Smooth muscle cell (in vitro differentiated cells): ENCODE measurements around the gene CORO7. TPM values are rescaled to one million over a fixed set of nuclear protein-coding genes. Genes with fewer than 3 reads are reported as not detected.

Source experiments
- DNase-seq: peaks from one replicate; lab custom pipeline; 2025; ENCODE audit not compliant: unreplicated experiment; lab: John Stamatoyannopoulos, UW
- H2AFZ ChIP-seq: fragments of 200-600 bp; sonication (generic); 2 replicates; pipeline ENCODE4 v1.6.0; 2016; ENCODE audit warnings: antibody characterized with exemption, low read depth, mild to moderate bottlenecking
- H3F3A ChIP-seq: fragments of 200-600 bp; sonication (generic); 2 replicates; pipeline ENCODE4 v1.6.0; 2017; ENCODE audit warnings: antibody characterized with exemption, low read depth
- H3K27ac ChIP-seq: fragments of 200-600 bp; sonication (generic); 2 replicates; pipeline ENCODE4 v1.5.1; 2016; ENCODE audit warnings: low read depth, mild to moderate bottlenecking
- H3K27me3 ChIP-seq: fragments of 200-600 bp; sonication (generic); 2 replicates; pipeline ENCODE4 v1.6.1; 2016; ENCODE audit warnings: low read depth, mild to moderate bottlenecking
- H3K36me3 ChIP-seq: fragments of 200-600 bp; sonication (generic); 2 replicates; pipeline ENCODE4 v1.5.1; 2016; ENCODE audit warnings: low read depth
- H3K4me1 ChIP-seq: fragments of 200-600 bp; sonication (generic); 2 replicates; pipeline ENCODE4 v1.5.1; 2016; ENCODE audit warnings: low read depth
- H3K4me2 ChIP-seq: fragments of 200-600 bp; sonication (generic); 2 replicates; pipeline ENCODE4 v1.6.0; 2016; ENCODE audit warnings: mild to moderate bottlenecking
- H3K4me3 ChIP-seq: fragments of 200-600 bp; sonication (generic); 2 replicates; pipeline ENCODE4 v1.5.1; 2016; ENCODE audit warnings: mild to moderate bottlenecking
- H3K79me2 ChIP-seq: fragments of 200-600 bp; sonication (generic); 2 replicates; pipeline ENCODE4 v1.6.0; 2016; ENCODE audit warnings: low read depth, mild to moderate bottlenecking
- H3K9ac ChIP-seq: fragments of 200-600 bp; sonication (generic); 2 replicates; pipeline ENCODE4 v1.6.0; 2016; ENCODE audit warnings: low read depth
- H3K9me3 ChIP-seq: fragments of 200-600 bp; sonication (generic); replicated peaks from 2 replicates; pipeline ENCODE4 v1.5.1; 2016; ENCODE audit warnings: low read depth
- H4K20me1 ChIP-seq: fragments of 200-600 bp; sonication (generic); 2 replicates; pipeline ENCODE4 v1.6.0; 2016; ENCODE audit warnings: low read depth
- WGBS: methylation state at CpG from one replicate; pipeline ENCODE4 v1.1.7; 2016; ENCODE audit warnings: low lambda C conversion rate; 5-methylcytosine and 5-hydroxymethylcytosine counted together
- polyA plus RNA-seq: library from polyadenylated mRNA; unstranded; fragments of >200 nt; fragmentation: Nextera tagmentation; extraction: Ambion mirVana; gene quantifications from 2 replicates; pipeline ENCODE4 v1.2.1, GENCODE V29; 2016
- total RNA-seq: library from RNA; depleted of rRNA; stranded (reverse); fragments of >200 nt; gene quantifications from 2 replicates; pipeline ENCODE4 v1.2.3, GENCODE V29; 2014
- TF ChIP-seq, protein P1 (sequence below): fragments of 200-600 bp; sonication (generic); IDR thresholded peaks from 2 replicates; pipeline ENCODE4 v1.5.1; 2017; ENCODE audit warnings: borderline replicate concordance, mild to moderate bottlenecking, antibody characterized with exemption; ENCODE audit not compliant: insufficient read depth, poor library complexity, severe bottlenecking

The CORO7 gene
- total and polyA plus RNA-seq, 2 experiments from 2014 or later: 6.7 to 12.7 TPM

DNA sequence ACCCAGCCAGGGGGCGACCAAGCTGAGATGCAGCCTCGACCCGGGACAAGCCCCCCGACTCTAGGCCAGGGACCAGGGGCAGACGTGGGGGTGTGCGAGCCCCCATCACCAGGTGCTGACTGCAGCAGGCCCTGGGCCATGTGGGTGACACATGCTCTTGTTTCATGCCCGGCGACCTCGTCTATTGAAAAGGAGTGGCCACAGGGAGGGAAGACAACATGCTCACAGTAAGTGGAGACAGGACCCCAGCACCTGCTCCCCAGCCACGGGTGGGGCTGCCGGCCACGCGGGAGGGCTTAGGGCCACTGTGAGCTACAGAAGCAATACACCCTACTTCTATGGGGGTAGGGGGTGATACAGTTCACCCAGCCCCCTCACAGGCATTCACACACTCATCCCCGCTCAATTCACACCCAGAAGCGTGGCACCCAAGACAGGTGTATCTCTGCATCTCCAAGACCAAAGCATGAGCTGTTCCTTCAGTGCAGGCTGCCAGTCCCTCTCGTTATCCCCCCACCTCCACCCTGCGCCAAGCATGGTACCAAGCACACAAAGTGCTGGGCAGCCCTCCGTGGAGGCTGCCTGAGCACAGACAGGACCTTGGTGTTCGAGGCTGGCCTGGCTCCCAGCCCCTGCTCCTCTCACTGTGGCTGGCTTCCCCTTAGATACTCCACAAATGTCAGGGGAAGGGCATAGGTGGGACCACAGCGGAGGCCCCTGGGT is 31.2 kb downstream of the CORO7 start:
- no peaks in the 10 kb centered on the region for H3K79me2 ChIP-seq
- no peak overlapping the region for H3K4me3 ChIP-seq
- no peaks in the 10 kb centered on the region for H3K9me3 ChIP-seq
- H3K27ac ChIP-seq: peak overlapping the region; percentile 38
- no peak overlapping the region for H3K4me2 ChIP-seq
- peaks cover 16% of the 10 kb centered on the region for H3F3A ChIP-seq
- H3K27me3 ChIP-seq: no peaks in the 10 kb centered on the region
- H2AFZ ChIP-seq: no peak overlapping the region
- H3K4me1 ChIP-seq: peaks cover 20% of the 10 kb centered on the region
- H3K36me3 ChIP-seq: no peaks in the 10 kb centered on the region
- peaks cover 52% of the 10 kb centered on the region for H4K20me1 ChIP-seq
- DNase-seq: no peak
- 87% methylated on average over 20 of the region's 20 CpGs for WGBS
- TF ChIP-seq, protein P1, sequence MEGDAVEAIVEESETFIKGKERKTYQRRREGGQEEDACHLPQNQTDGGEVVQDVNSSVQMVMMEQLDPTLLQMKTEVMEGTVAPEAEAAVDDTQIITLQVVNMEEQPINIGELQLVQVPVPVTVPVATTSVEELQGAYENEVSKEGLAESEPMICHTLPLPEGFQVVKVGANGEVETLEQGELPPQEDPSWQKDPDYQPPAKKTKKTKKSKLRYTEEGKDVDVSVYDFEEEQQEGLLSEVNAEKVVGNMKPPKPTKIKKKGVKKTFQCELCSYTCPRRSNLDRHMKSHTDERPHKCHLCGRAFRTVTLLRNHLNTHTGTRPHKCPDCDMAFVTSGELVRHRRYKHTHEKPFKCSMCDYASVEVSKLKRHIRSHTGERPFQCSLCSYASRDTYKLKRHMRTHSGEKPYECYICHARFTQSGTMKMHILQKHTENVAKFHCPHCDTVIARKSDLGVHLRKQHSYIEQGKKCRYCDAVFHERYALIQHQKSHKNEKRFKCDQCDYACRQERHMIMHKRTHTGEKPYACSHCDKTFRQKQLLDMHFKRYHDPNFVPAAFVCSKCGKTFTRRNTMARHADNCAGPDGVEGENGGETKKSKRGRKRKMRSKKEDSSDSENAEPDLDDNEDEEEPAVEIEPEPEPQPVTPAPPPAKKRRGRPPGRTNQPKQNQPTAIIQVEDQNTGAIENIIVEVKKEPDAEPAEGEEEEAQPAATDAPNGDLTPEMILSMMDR: no peak
- H3K9ac ChIP-seq: no peak overlapping the region

DNA sequence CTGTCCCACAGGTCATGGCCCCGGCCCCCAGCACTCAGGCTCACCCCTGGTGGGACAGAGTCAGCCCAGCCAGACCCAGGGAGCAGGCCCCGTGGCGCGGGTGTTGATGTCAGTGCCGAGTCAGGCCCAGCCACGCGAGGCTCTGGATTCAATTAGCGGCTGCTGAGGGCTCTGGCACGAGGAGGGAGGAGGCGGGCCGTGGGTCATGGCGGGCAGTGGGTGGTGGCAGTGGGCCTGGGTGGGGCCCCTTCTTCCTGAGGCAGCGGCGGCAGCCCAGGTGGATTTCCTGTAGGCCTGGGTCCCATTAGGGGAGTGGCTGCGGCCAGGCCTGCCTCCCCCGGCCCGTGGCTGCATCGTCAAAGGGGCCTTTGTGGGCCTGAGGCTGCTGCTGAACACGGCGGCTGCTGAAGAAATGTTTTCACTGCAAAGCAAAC is 31.9 kb downstream of the CORO7 start:
- 18% methylated on average over 18 of the region's 20 CpGs for WGBS
- peaks cover 59% of the 10 kb centered on the region for H4K20me1 ChIP-seq

DNA sequence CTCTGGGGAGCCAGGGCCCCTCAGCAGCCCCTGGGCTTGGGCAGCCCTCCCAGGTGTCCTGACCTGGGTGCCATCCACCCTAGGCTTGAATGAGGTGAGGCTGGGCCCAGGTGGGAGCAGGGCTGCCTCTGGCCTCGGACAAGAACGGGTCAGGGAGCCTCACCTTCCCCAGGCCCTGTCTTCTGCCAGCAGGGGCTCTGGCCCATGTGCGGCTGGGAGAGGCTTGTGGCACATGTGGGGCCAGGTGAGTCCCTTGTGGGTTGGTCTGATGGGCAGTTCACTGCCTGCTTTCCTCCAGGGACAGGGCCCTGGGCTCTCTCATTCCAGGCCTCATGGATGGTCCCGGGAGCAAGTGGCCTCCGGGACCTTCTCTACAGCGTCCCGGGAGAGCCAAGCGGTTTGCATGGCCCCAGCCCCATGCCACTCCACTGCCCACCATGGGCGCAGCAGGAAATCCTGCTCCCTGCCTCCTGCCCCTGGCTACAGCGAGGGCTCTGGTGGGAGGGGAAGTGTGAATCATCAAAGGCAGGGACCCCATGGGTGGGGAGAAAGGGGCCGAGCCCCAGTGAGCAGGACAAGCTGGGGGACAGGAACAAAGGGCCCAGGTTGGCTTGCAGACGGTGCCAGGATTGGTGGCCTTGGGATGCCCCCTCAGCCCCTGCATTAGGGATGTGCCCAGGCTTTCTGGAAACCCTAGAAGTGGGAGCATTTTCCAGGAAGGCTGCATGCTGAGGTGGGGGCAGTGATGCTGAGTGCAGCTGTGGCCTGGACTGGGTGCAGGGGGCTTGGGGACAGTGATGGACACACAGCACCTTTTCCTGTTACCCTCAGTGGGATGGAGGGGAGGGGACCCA is 32.6 kb downstream of the CORO7 start:
- Histone ChIP-seq H3K9me3 (no peaks in the 10 kb centered on the region), H3K4me1 (peaks cover 10% of the 10 kb centered on the region), H3F3A (peaks cover 16% of the 10 kb centered on the region), H3K4me2 (no peak overlapping the region), H3K27ac (peak overlapping the region; percentile 38), H4K20me1 (peaks cover 66% of the 10 kb centered on the region), H2AFZ (no peak overlapping the region), H3K9ac (no peak overlapping the region), H3K27me3 (no peaks in the 10 kb centered on the region), H3K36me3 (no peaks in the 10 kb centered on the region), H3K79me2 (peaks cover 7% of the 10 kb centered on the region), H3K4me3 (no peak overlapping the region)
- TF ChIP-seq, protein P1: no peak
- 81% methylated on average over 11 of the region's 12 CpGs for WGBS
- DNase-seq: no peak

More for the DNA sequence above, 31.9 kb downstream of the CORO7 start:
- H3K36me3 ChIP-seq: no peaks in the 10 kb centered on the region
- H3K4me2 ChIP-seq: no peak overlapping the region
- peaks cover under 1% of the 10 kb centered on the region for H3K79me2 ChIP-seq
- H3K4me1 ChIP-seq: peaks cover 15% of the 10 kb centered on the region
- H3K9ac ChIP-seq: no peak overlapping the region
- no peak overlapping the region for H2AFZ ChIP-seq
- H3K9me3 ChIP-seq: no peaks in the 10 kb centered on the region
- TF ChIP-seq, protein P1: no peak
- peaks cover 16% of the 10 kb centered on the region for H3F3A ChIP-seq
- H3K27me3 ChIP-seq: no peaks in the 10 kb centered on the region
- H3K27ac ChIP-seq: peak overlapping the region; percentile 38
- peak; percentile 28 for DNase-seq
- H3K4me3 ChIP-seq: no peak overlapping the region
